OCI-LY3 (cell line): ENCODE data around the gene STK32C.
"Not testable (repeated sequence)": the region's sequence is repeated elsewhere in the genome, so short reads cannot be mapped to it uniquely, and the experiment has no call there.

Source experiments
- H2AFZ ChIP-seq: fragments of 200-600, 300-600 bp; shearing (Covaris generic); 2 replicates; pipeline ENCODE4 v1.6.0; 2014; ENCODE audit warnings: antibody characterized with exemption, low read depth, low read length
- H3K27ac ChIP-seq: fragments of 200-600, 300-600 bp; sonication (generic); 2 replicates; pipeline ENCODE4 v1.5.1; 2014; ENCODE audit warnings: mild to moderate bottlenecking, low read length, moderate library complexity, mixed read lengths
- H3K27me3 ChIP-seq: fragments of 200-600, 300-600 bp; sonication (generic); 2 replicates; pipeline ENCODE4 v1.6.1; 2014; ENCODE audit warnings: low read depth, low read length, mixed read lengths
- H3K36me3 ChIP-seq: fragments of 200-600, 300-600 bp; sonication (generic); replicated peaks from 2 replicates; pipeline ENCODE3; 2014; ENCODE audit warnings: low read depth, low read length, mixed read lengths
- H3K4me1 ChIP-seq: fragments of 300-600, 200-600 bp; sonication (generic); 2 replicates; pipeline ENCODE4 v1.6.1; 2014; ENCODE audit warnings: low read length, mixed read lengths
- H3K4me2 ChIP-seq: fragments of 200-600, 300-600 bp; sonication (generic); 2 replicates; pipeline ENCODE4 v1.6.1; 2014; ENCODE audit warnings: low read length, mixed read lengths
- H3K4me3 ChIP-seq: fragments of 300-600, 200-600 bp; sonication (generic); 2 replicates; pipeline ENCODE4 v1.5.1; 2014; ENCODE audit warnings: antibody characterized with exemption, mild to moderate bottlenecking, low read length, moderate library complexity
- H3K79me2 ChIP-seq: fragments of 300-600, 200-600 bp; shearing (Covaris generic); 2 replicates; pipeline ENCODE4 v1.6.1; 2014; ENCODE audit warnings: mild to moderate bottlenecking, low read length, mixed read lengths
- H3K9ac ChIP-seq: fragments of 300-600, 200-600 bp; shearing (Covaris generic); 2 replicates; pipeline ENCODE4 v1.6.0; 2014; ENCODE audit warnings: mild to moderate bottlenecking, low read length, moderate library complexity
- H3K9me3 ChIP-seq: fragments of 200-600, 300-600 bp; shearing (Covaris generic); 2 replicates; pipeline ENCODE4 v1.6.1; 2014; ENCODE audit warnings: low read length, mixed read lengths; ENCODE audit not compliant: insufficient read depth
- H4K20me1 ChIP-seq: fragments of 200-600, 300-600 bp; sonication (generic); 2 replicates; pipeline ENCODE4 v1.6.1; 2016; ENCODE audit warnings: low read length, mixed read lengths; ENCODE audit not compliant: insufficient read depth
- CTCF ChIP-seq: fragments of 200-600, 300-600 bp; sonication (generic); IDR thresholded peaks from 2 replicates; pipeline ENCODE4 v1.5.1; 2014; ENCODE audit warnings: antibody characterized with exemption, low read length, low read depth
- EZH2phosphoT487 ChIP-seq: fragments of 200-600 bp; shearing (Covaris generic); IDR thresholded peaks from 2 replicates; pipeline ENCODE4 v1.6.1; 2018; ENCODE audit warnings: antibody characterized with exemption, mixed run types, low read depth

Gene STK32C

GRCh38 chr10:132298038-132298881 is 9.5 kb downstream of the STK32C start:
- Histone ChIP-seq H3K9me3 (no peaks in the 10 kb centered on the region), H3K4me1 (no peaks in the 10 kb centered on the region), H3K27me3 (no peaks in the 10 kb centered on the region), H3K9ac (no peak overlapping the region), H3K4me2 (no peak overlapping the region), H2AFZ (no peak overlapping the region), H3K79me2 (no peaks in the 10 kb centered on the region), H3K27ac (no peak overlapping the region), H4K20me1 (no peaks in the 10 kb centered on the region), H3K4me3 (no peak overlapping the region), H3K36me3 (no peaks in the 10 kb centered on the region)
- TF ChIP-seq EZH2phosphoT487 = no peak
- TF ChIP-seq CTCF = no peak

DNA sequence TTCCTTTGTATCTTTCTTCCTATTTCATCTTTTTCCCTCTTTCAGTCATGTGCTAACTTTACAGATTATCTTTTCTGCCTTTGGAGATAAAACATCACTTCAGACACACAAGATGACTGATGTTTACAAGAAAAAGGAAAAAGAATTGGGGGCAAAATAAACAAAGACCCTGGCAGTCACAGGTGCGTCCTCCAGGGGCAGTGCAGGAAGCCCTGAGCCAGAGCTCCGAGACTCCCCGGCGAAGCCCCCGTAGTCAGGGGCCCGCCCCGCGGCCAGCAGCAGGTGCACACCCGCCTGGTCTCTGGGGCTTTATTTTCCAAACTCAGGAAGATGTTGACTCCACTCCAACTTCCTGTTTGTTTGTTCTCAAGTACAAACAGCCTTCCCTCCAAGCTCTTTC is 10.2 kb downstream of the STK32C start:
- Histone ChIP-seq H3K79me2 (no peaks in the 10 kb centered on the region), H3K27me3 (no peaks in the 10 kb centered on the region), H3K27ac (no peak overlapping the region), H3K4me1 (no peaks in the 10 kb centered on the region), H3K4me2 (no peak overlapping the region), H3K36me3 (no peaks in the 10 kb centered on the region), H3K4me3 (no peak overlapping the region), H3K9me3 (no peaks in the 10 kb centered on the region), H2AFZ (no peak overlapping the region), H3K9ac (no peak overlapping the region), H4K20me1 (no peaks in the 10 kb centered on the region)
- TF ChIP-seq EZH2phosphoT487 (no peak), CTCF (no peak)

DNA sequence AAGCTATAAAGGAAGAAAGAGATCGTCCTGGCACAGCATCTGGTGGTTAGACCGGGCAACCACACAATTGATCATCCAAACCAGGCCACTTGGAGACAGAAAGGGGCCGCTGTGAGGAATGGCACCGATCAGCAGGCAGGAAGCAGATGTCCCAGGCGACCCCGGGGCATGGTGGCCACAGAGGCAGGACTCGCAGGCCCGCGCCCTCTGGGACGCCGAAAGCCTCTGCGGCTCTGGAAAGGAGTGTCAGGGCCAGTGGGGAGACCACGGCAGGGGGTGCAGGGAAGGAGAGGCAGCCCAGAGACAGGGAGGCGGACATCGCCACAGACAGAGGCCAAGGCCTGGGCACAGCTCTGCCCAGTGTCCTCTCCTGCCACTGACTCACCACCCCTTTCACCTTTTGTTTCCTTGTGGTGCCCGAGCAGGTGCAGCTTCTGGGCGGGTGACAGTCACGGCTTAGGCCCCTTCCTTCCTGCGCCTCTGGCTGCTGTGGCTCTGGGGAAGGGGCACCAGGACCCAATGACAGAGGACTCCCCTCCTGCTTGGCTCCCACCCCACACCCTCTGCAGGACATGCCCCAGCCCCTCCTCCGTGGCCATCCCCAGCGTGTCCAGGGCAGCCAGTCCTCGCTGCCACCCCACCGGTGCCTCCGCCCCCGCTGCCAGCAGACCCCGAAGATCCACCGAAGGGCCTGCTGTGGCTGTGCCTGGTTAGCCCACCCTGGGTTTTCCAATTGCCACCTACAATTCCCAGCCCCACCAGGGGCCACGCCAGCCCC is 10.9 kb downstream of the STK32C start:
- TF ChIP-seq EZH2phosphoT487 = no peak
- TF ChIP-seq CTCF = no peak
- Histone ChIP-seq H4K20me1 (no peaks in the 10 kb centered on the region), H3K4me2 (no peak overlapping the region), H3K27ac (no peak overlapping the region), H3K4me3 (no peak overlapping the region), H3K9me3 (no peaks in the 10 kb centered on the region), H2AFZ (no peak overlapping the region), H3K4me1 (no peaks in the 10 kb centered on the region), H3K79me2 (no peaks in the 10 kb centered on the region), H3K27me3 (no peaks in the 10 kb centered on the region), H3K9ac (no peak overlapping the region), H3K36me3 (no peaks in the 10 kb centered on the region)

DNA sequence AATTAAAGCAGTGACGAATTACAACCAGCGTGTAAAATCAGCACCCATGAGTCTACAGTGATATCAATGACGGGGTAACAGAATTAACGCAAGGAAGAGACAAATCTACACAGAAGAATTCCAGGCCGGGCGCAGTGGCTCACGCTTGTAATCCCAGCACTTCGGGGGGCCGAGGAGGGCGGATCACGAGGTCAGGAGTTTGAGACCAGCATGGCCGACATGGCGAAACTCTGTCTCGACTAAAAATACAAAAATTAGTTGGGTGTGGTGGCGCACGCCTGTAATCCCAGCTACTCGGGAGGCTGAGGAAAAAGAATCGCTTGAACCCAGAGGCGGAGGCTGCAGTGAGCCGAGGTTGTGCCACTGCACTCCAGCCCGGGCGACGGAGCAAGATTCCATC is 12.3 kb downstream of the STK32C start:
- H3K4me2 ChIP-seq, H3K79me2 ChIP-seq, H3K4me1 ChIP-seq, H3K27me3 ChIP-seq, H3K27ac ChIP-seq, H3K36me3 ChIP-seq, H3K9me3 ChIP-seq, H4K20me1 ChIP-seq, H3K9ac ChIP-seq, H3K4me3 ChIP-seq, H2AFZ ChIP-seq: not testable (repeated sequence)
